ENCODE results near the gene CCNY. TPM values are rescaled to one million over a fixed set of nuclear protein-coding genes. Genes with fewer than 3 reads are reported as not detected.

CCNY gene
- total RNA-seq, 1 experiment from 2014 or later = 51.9 TPM

DNA sequence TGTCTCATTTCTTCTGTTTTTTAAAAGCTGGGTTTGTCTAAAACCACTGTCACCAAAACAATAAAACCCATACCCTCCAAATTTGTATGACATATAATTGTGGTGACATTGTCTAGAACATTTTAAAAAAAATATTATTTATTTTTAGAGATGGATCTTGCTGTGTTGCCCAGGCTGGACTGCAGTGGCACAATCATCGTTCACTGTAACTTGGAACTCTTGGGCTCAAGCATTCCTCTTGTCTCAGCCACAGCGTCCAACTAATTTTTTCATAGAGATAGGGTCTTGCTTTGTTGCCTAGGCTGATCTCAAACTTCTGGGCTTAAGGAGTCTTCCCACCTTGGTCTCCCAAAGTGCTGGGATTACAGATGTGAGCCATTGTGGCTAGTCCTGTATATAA lies 116.5 kb downstream of the CCNY start:
- Histone ChIP-seq H3K9me3 (ENCODE audit: control insufficient read depth, insufficient read depth, low read depth, low read length) (no peaks in the 10 kb centered on the region), H3K27ac (ENCODE audit: low read length) (no peak overlapping the region), H3K27me3 (ENCODE audit: control insufficient read depth, insufficient read depth, low read length) (no peaks in the 10 kb centered on the region), H3K4me1 (ENCODE audit: control insufficient read depth, insufficient read depth, low read length) (peaks cover 10% of the 10 kb centered on the region), H3K36me3 (ENCODE audit: control insufficient read depth, insufficient read depth, low read length) (no peaks in the 10 kb centered on the region), H3K4me3 (ENCODE audit: low read depth in 2 of 2, low read length in 2 of 2) (no peak overlapping the region)
- TF ChIP-seq TCF7L2 (IDR thresholded peaks at IDR 0.05; ENCODE audit: low read depth, low read length) (no peak), POLR2AphosphoS5 (IDR thresholded peaks at IDR 0.05; ENCODE audit: low read depth, low read length) (no peak), REST (IDR thresholded peaks at IDR 0.05; ENCODE audit: insufficient read depth in 1 of 2, low read depth in 2 of 2, low read length in 1 of 2) (no peak), SIN3A (IDR thresholded peaks at IDR 0.05; ENCODE audit: borderline replicate concordance, insufficient read depth, low read depth, low read length) (no peak)
- TF ChIP-seq, protein P1, sequence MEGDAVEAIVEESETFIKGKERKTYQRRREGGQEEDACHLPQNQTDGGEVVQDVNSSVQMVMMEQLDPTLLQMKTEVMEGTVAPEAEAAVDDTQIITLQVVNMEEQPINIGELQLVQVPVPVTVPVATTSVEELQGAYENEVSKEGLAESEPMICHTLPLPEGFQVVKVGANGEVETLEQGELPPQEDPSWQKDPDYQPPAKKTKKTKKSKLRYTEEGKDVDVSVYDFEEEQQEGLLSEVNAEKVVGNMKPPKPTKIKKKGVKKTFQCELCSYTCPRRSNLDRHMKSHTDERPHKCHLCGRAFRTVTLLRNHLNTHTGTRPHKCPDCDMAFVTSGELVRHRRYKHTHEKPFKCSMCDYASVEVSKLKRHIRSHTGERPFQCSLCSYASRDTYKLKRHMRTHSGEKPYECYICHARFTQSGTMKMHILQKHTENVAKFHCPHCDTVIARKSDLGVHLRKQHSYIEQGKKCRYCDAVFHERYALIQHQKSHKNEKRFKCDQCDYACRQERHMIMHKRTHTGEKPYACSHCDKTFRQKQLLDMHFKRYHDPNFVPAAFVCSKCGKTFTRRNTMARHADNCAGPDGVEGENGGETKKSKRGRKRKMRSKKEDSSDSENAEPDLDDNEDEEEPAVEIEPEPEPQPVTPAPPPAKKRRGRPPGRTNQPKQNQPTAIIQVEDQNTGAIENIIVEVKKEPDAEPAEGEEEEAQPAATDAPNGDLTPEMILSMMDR (IDR thresholded peaks at IDR 0.05) = no peak
- no peak for DNase-seq (ENCODE audit: low read depth, low spot score)
- no peak for ATAC-seq
- CTCF ChIA-PET = no interaction called here
- intact Hi-C loops (cut with micrococcal nuclease; ENCODE audit: unreplicated experiment) (no loop called here), in situ Hi-C loops (cut with HindIII; ENCODE audit: low pct_unique_long_range_greater_than_20kb, low sequenced_read_pairs) (no loop called here)
- POLR2A ChIA-PET = no interaction called here
- BruUV-seq (replicated peaks) = no TSS peak

DNA sequence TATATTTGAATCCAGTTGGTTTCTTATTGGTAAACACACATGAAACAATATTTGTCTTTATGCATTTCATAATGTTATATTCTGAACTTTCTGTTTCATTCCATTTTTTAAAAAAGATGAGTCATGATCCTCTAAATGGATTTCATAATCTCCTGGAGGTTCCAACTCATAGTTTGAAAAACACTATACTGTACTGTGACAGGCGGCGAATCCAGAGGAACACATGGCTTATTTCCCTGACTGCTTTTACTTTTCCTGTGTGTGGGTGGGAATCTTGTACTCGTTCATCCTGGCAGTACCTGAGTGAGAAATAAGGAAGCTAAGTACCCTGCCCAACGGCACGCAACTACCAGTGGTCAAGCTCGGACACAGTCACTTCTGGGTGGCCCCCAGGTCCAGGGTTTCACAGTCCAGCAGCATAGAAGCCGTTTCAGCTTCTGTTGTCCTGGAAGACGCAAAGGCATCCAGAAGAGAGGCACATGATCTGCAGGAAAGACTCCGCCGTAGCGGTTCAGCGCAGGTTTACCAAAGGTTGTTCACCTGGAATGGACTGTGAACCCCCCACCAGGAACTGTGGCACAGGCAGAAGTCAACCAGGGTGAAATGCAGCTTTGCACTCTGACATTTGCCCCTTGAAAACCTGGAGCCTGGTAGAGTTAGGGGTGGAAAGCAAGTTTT lies 117.7 kb downstream of the CCNY start:
- H3K27ac ChIP-seq (ENCODE audit: low read length) = no peak overlapping the region
- intact Hi-C loops (cut with micrococcal nuclease; ENCODE audit: unreplicated experiment) = no loop called here
- no peaks in the 10 kb centered on the region for H3K9me3 ChIP-seq (ENCODE audit: control insufficient read depth, insufficient read depth, low read depth, low read length)
- ATAC-seq = no peak
- no peaks in the 10 kb centered on the region for H3K36me3 ChIP-seq (ENCODE audit: control insufficient read depth, insufficient read depth, low read length)
- BruUV-seq (replicated peaks) = no TSS peak
- ChIA-PET CTCF (no interaction called here), POLR2A (no interaction called here)
- in situ Hi-C loops (cut with HindIII; ENCODE audit: low pct_unique_long_range_greater_than_20kb, low sequenced_read_pairs) = no loop called here
- H3K27me3 ChIP-seq (ENCODE audit: control insufficient read depth, insufficient read depth, low read length) = no peaks in the 10 kb centered on the region
- H3K4me3 ChIP-seq (ENCODE audit: low read depth in 2 of 2, low read length in 2 of 2) = no peak overlapping the region
- H3K4me1 ChIP-seq (ENCODE audit: control insufficient read depth, insufficient read depth, low read length) = peaks cover 6% of the 10 kb centered on the region; the same call in 1 of the 2 replicates
- DNase-seq (ENCODE audit: low read depth, low spot score) = no peak
- TF ChIP-seq TCF7L2 (IDR thresholded peaks at IDR 0.05; ENCODE audit: low read depth, low read length) (no peak), POLR2AphosphoS5 (IDR thresholded peaks at IDR 0.05; ENCODE audit: low read depth, low read length) (no peak), REST (IDR thresholded peaks at IDR 0.05; ENCODE audit: insufficient read depth in 1 of 2, low read depth in 2 of 2, low read length in 1 of 2) (no peak), SIN3A (IDR thresholded peaks at IDR 0.05; ENCODE audit: borderline replicate concordance, insufficient read depth, low read depth, low read length) (no peak)
- TF ChIP-seq, protein P1 (IDR thresholded peaks at IDR 0.05) = no peak

Data from Panc1 (cell line).